H7 (cell line): ENCODE results near the gene FOXK1. TPM values are rescaled to one million over a fixed set of nuclear protein-coding genes. Genes with fewer than 3 reads are reported as not detected.

Source experiments
- DNase-seq: peaks from one replicate; pipeline ENCODE4 v3.0.0; 2012
- H3K27me3 ChIP-seq: 2 replicates; pipeline ENCODE4 v1.6.0; 2011; ENCODE audit warnings: mild to moderate bottlenecking, low read length; ENCODE audit not compliant: control insufficient read depth, insufficient read depth
- H3K36me3 ChIP-seq: replicated peaks from 2 replicates; pipeline ENCODE4 v1.5.1; 2011; ENCODE audit warnings: low read length; ENCODE audit not compliant: control insufficient read depth, insufficient read depth
- H3K4me3 ChIP-seq: 2 replicates; pipeline ENCODE4 v1.5.1; 2011; ENCODE audit warnings: low read depth, mild to moderate bottlenecking, control low read depth, low read length, moderate library complexity; ENCODE audit not compliant: insufficient read depth
- total RNA-seq: library from RNA; depleted of rRNA; stranded (reverse); fragments of >200 nt; shearing (Covaris generic); gene quantifications from 2 replicates; pipeline ENCODE4 v1.2.3, GENCODE V29; 2014

The FOXK1 gene
- total RNA-seq, 1 experiment from 2014 or later: 20.4 TPM

DNA sequence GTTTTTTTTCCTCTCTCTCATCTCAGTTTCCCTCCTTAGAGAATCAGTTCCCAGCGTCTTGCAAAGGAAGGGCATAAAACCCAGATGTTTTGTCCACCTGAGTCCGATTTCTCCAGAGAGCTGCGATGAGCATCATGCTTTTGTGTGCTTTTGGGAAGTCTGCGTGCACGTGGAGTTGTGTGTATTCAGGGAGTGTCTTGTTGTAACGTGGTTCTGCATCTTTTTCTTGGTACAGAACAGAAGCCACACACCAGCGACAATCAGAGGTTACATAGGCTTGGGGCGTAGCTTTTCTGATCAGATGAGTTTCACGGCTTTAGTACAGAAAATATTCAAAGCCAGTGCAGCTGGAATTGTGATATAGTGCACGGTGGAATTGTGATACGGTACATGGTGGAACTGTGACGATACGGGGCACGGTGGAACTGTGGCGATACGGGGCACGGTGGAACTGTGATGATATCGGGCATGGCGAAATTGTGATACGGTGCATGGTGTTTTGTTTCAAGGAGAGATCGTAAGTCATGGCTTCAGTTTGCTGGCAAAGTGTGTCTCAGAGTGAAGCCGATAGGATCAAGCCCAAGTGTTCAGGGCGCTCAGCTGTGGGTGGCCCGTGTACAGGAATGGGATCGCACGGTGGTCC lies 32.8 kb downstream of the FOXK1 start:
- Histone ChIP-seq H3K36me3 (no peaks in the 10 kb centered on the region), H3K4me3 (no peak overlapping the region), H3K27me3 (peaks cover 6% of the 10 kb centered on the region; the same call in 1 of the 2 replicates)
- no peak for DNase-seq

GRCh38 chr7:4715410-4715776 lies 33.3 kb downstream of the FOXK1 start:
- no peak for DNase-seq
- no peaks in the 10 kb centered on the region for H3K36me3 ChIP-seq
- no peak overlapping the region for H3K4me3 ChIP-seq
- peaks cover 6% of the 10 kb centered on the region; the same call in 1 of the 2 replicates for H3K27me3 ChIP-seq

- DNase-seq: peak; percentile 30
- Histone ChIP-seq H3K36me3 (no peaks in the 10 kb centered on the region), H3K27me3 (no peaks in the 10 kb centered on the region; the same call in 1 of the 2 replicates), H3K4me3 (no peak overlapping the region)
These were observed 35.1 kb downstream of the FOXK1 start for GRCh38 chr7:4716946-4717795.

- H3K27me3 ChIP-seq: no peaks in the 10 kb centered on the region
- peak; percentile 28 for DNase-seq
- H3K4me3 ChIP-seq: no peak overlapping the region
- no peaks in the 10 kb centered on the region for H3K36me3 ChIP-seq
These were observed 36.0 kb downstream of the FOXK1 start for GRCh38 chr7:4718075-4718474.

DNA sequence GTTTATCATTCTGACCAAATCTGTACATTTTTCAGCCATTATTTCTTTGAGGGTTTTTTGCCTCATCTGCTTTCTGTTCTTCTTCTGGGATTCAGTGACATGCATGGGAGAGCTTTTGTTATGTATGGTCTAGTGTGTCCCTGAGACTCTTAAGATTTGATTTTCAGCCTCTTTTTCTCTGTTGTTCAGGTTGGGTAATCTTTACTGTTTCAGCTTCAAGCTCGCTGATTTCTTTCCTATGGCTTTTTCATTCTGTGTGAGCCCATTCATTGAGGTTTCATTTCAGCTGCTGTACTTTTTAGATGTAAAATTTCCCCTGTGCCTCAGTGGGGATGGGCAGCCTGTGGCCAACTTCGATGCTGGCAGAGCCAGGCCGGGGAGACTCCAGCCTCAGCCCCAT lies 38.1 kb downstream of the FOXK1 start:
- Histone ChIP-seq H3K27me3 (no peaks in the 10 kb centered on the region), H3K4me3 (no peak overlapping the region), H3K36me3 (no peaks in the 10 kb centered on the region)
- DNase-seq: no peak

DNA sequence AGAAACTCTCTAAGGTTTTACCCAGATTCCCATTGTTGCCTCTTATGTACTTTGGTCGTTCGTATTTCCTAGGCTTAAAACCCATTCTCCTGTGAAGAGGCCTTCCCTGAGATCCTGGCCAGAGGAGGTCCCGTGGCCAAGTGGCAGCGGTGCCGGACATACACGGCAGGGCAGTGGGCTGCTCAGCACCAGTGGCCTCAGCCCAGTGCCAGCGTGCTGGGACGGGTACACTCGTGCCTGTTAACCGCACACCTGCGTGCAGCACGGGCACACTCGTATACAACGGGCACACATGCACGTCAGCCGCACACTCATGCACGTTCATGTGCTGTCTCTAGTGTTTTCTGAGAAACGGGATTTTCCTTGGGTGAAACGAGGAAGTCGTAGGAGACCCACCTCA lies 40.2 kb downstream of the FOXK1 start:
- Histone ChIP-seq H3K27me3 (no peaks in the 10 kb centered on the region), H3K4me3 (no peak overlapping the region), H3K36me3 (no peaks in the 10 kb centered on the region)
- DNase-seq: no peak

DNA sequence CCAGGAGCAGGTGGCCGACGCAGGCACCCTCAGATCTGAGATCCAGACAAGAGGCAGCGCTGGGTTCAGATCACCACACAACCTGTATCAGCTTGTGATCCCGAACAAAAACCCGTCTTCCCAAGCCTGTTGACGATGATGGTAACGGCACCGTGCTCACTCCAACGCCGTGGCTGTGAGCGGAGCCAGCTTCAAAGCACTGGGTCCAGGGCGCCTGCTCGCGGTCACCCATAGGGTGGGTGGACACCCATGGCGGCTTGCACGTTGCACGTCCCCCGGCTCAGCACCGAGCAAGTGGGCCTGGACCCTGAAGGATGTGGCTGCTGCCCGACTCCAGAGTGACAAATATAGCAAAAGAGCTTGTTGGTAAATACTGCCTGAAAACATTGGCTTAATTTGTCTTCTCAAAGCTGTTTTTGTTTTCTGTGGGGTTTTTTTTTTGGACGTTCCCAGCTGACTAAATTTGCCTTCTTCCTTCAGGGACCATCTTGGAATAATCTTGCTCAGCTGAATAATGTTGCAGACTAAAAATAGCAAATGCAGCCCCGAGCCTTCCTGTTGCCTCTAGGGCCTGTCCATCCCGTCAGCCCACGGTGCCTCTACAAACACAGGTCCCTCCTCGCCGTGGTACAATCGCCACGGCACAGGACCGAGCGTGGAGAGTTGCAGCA lies 41.0 kb downstream of the FOXK1 start:
- DNase-seq: no peak
- H3K36me3 ChIP-seq: no peaks in the 10 kb centered on the region
- H3K27me3 ChIP-seq: no peaks in the 10 kb centered on the region
- no peak overlapping the region for H3K4me3 ChIP-seq

- Histone ChIP-seq H3K27me3 (no peaks in the 10 kb centered on the region), H3K36me3 (no peaks in the 10 kb centered on the region), H3K4me3 (peak overlapping the region; percentile 14; the same call in 1 of the 2 replicates)
- peak; percentile 64 for DNase-seq
These were observed 42.5 kb downstream of the FOXK1 start for GRCh38 chr7:4724648-4725013.

DNA sequence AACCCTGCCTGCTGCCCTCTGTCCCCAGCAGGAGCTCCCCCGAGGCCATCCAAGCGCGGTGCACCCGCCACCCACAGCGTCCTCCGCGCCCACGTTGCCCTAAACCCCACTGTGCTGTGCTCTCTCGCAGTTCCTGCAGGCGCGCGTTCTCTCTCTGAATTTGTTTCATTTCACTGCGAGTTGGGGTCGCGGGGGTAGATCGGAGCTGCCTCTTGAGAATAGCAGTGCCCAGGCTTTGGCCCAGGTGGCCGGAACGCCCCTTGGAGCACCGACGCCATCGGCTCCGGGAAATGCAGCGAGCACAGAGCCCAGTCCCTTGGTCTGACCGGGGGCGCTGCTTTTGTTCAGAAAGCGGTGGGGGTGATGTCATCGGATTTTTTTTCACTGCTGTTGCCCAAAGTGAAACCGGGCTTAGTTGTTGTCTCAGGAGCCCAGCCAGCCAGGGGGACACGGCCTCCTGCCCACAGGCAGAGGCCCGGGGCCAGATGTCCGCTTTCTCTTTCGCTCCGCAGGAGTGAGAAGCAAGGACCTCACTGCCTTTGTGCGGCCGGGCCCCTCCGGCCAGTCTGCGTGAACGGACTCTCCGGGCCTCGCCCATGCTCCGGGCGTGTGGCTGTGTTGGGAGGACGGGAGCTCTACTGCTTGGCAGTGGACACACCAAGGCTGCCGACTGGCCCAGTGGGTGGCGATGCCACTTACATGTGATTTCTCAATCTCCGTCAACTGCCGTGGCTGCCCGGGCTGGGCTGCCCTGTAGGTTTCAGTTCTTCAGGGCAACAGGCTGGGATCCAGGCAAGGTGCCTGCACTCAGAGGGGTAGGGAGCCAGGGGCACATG lies 43.1 kb downstream of the FOXK1 start:
- H3K4me3 ChIP-seq: peak overlapping the region; percentile 14; the same call in 1 of the 2 replicates
- no peaks in the 10 kb centered on the region for H3K36me3 ChIP-seq
- DNase-seq: peak; percentile 73
- no peaks in the 10 kb centered on the region for H3K27me3 ChIP-seq

GRCh38 chr7:4725850-4726450 lies 43.9 kb downstream of the FOXK1 start:
- no peaks in the 10 kb centered on the region for H3K27me3 ChIP-seq
- DNase-seq: no peak
- no peak overlapping the region for H3K4me3 ChIP-seq
- H3K36me3 ChIP-seq: no peaks in the 10 kb centered on the region

DNA sequence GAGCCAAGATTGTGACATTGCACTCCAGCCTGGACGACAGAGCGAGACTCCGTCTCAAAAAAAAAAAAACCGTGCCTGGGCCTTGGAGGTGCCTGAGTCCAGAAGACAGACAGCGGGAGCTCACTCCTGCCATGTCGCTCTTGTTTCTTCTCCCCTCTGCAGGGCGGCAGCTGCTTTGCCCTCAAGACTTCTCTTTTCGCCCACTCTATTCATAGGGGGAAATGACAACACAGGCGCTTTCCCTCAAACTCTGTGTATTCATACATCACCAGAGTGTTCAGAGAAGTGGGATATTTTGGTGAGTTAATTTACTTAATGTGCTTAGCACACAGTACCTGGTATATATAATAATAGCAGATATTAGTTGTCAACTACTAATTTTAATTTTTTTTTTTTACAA lies 44.5 kb downstream of the FOXK1 start:
- Histone ChIP-seq H3K27me3 (no peaks in the 10 kb centered on the region), H3K36me3 (no peaks in the 10 kb centered on the region), H3K4me3 (no peak overlapping the region)
- DNase-seq: no peak

DNA sequence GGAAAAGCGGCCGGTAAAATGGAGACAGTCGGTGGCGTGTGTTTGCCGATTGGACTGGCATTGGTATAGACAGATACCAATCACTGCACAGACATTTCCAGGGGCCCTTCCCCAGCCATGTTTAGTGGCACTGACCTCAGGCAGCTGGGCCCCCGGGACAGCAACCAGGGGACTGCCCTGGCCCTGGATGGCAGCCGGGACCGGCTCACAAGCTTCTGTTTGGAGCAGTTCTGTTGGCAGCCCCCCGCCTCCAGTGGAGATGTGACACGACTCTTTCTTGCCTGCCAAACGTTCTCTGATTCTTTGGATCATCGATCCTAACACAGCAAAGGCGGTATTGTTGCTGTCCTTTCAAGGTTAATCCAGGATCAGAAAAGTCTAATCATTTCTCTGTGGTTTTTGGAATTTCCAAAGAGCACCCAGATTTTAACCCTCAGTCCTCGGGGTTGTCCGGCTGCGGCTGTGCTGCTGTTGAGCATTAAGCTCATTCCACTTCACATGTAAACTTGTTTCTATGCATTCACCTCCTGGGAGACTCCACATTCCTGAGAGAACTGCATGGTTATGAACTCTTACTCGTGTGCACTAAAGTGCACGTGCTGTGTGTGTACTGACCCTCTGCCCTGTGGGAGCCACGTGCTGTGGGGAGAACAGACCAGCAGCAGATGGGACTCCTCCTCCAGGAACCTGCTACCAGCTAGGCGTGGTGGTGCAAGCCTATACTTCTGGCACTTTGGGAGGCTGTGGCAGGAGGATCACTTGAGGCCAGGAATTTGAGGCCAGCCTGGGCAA lies 46.0 kb downstream of the FOXK1 start:
- DNase-seq: no peak
- Histone ChIP-seq H3K36me3 (no peaks in the 10 kb centered on the region), H3K4me3 (no peak overlapping the region), H3K27me3 (no peaks in the 10 kb centered on the region)

DNA sequence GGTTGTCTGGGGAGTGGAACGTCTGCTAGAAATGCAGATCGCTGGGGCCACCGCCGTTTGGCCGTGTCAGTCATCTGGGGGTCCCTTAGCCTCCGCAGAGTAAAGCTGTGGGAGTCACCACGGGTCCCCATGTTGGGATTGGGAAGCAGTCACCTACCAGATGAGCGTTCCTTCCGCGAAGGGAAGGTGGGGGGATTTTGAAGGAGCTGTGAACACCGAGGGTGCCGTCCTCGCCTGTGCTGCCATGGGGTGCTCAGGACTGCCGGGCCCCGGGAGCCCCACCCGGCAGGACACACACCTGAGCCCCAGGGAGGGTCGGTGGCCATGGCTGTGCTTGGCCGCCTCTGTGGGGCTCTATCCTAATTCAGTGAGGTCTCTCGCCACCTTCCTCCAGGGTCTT lies 47.2 kb downstream of the FOXK1 start:
- no peak for DNase-seq
- H3K36me3 ChIP-seq: no peaks in the 10 kb centered on the region
- H3K27me3 ChIP-seq: no peaks in the 10 kb centered on the region
- H3K4me3 ChIP-seq: no peak overlapping the region
